H1 (cell line): ENCODE data around the gene GATC.

Experiments used
- CHD1 ChIP-seq: IDR thresholded peaks from 2 replicates; pipeline ENCODE4 v1.6.1; 2012; ENCODE audit warnings: low read depth, low read length, improper control_type of control experiment
- CHD2 ChIP-seq: IDR thresholded peaks from 2 replicates; pipeline ENCODE4 v1.6.1; 2012; ENCODE audit warnings: low read length, improper control_type of control experiment
- EZH2 ChIP-seq: fragments of 200-600 bp; sonication (generic); IDR thresholded peaks from 2 replicates; pipeline ENCODE4 v1.7.1; 2012; ENCODE audit warnings: low read depth, mild to moderate bottlenecking, moderate library complexity, low read length, inconsistent platforms; ENCODE audit not compliant: severe bottlenecking
- JUND ChIP-seq: IDR thresholded peaks from 2 replicates; pipeline ENCODE4 v1.6.1; 2011; ENCODE audit warnings: mild to moderate bottlenecking, improper control_type of control experiment, low read length
- KDM5A ChIP-seq: fragments of 200-600 bp; IDR thresholded peaks from 2 replicates; pipeline ENCODE4 v1.7.1; 2012; ENCODE audit warnings: mild to moderate bottlenecking, low read length, inconsistent platforms, mixed read lengths
- NRF1 ChIP-seq: IDR thresholded peaks from 2 replicates; pipeline ENCODE4 v1.6.1; 2011; ENCODE audit warnings: mild to moderate bottlenecking, low read depth, low read length, improper control_type of control experiment
- POLR2A ChIP-seq, 2 experiments: IDR thresholded peaks; 1 replicate in 1 of 2; 2 replicates in 1 of 2; pipeline ENCODE4 v1.6.1; 2011; ENCODE audit warnings: low read depth in 2 of 2, low read length in 2 of 2, mild to moderate bottlenecking in 2 of 2; ENCODE audit errors: control extremely low read depth in 1 of 2
- RAD21 ChIP-seq, 2 experiments: IDR thresholded peaks in 1 of 2; conservative IDR thresholded peaks in 1 of 2; 2 replicates each; pipeline ENCODE4 v1.6.1; 2011; ENCODE audit warnings: low read depth in 2 of 2, low read length in 2 of 2, improper control_type of control experiment in 1 of 2, inconsistent platforms in 1 of 2, mild to moderate bottlenecking in 1 of 2, moderate library complexity in 1 of 2
- RBBP5 ChIP-seq: IDR thresholded peaks from 2 replicates; pipeline ENCODE4 v1.7.1; 2012; ENCODE audit warnings: low read depth, mild to moderate bottlenecking, inconsistent platforms, low read length, moderate library complexity, borderline replicate concordance
- SIN3A ChIP-seq, 2 experiments: IDR thresholded peaks in 1 of 2; conservative IDR thresholded peaks in 1 of 2; 2 replicates each; pipeline ENCODE4 v1.6.1; 2011 to 2012; ENCODE audit warnings: low read length in 2 of 2, improper control_type of control experiment in 1 of 2, low read depth in 1 of 2, mild to moderate bottlenecking in 1 of 2
- TAF1 ChIP-seq: IDR thresholded peaks from 2 replicates; pipeline ENCODE4 v1.6.1; 2011; ENCODE audit warnings: mild to moderate bottlenecking, low read depth, low read length
- TAF7 ChIP-seq: optimal IDR thresholded peaks from 2 replicates; pipeline ENCODE3; 2011; ENCODE audit warnings: low read depth, mild to moderate bottlenecking, inconsistent platforms, low read length, moderate library complexity, borderline replicate concordance
- TF ChIP-seq, protein P1 (sequence below), 3 experiments: IDR thresholded peaks; 1 replicate in 2 of 3; 2 replicates in 1 of 3; pipeline versions ENCODE4 v1.5.1 to v1.6.1; 2011; ENCODE audit warnings: low read length in 3 of 3, mild to moderate bottlenecking in 3 of 3, inconsistent platforms in 2 of 3, low read depth in 1 of 3, moderate library complexity in 1 of 3; ENCODE audit not compliant: insufficient read depth in 1 of 3; ENCODE audit errors: control extremely low read depth in 1 of 3
- TF ChIP-seq, protein P2 (sequence below): IDR thresholded peaks from 2 replicates; pipeline ENCODE4 v1.6.1; 2012; ENCODE audit warnings: inconsistent platforms

DNA sequence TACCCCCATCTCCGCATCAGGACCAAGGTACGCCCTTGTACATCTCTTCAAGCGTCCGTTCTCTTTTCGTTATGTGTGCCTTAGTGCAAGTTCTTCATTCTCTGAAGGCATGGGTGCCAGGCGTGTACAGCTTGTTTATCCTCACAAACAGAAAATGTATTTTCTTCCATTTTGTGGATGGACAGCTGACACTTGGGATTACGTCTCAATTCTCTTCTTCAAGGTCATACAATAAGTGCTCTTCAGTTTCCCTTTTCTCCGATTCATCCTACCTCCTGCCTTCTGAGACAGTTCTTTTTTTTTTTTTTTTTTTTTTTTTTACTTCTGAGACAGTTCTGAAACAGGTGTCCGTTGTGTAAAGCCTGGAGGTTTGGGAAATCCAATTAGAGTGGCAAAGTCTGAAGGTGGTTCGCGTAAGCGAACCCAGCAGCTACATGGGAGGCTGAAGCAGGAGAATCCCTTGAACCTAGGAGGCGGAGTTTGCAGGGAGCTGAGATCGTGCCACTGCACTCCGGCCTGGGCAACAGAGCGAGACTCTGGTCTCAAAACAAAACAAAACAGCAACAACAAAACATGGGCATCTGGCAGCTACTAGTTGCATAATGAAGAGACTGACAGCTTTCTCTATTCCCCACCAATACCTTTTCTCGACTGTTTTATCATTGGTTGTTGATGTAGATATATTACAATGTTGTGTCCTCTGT, 7.6 kb upstream of the GATC start:
- no peak for TF ChIP-seq CHD2
- no peak for TF ChIP-seq TAF1
- TF ChIP-seq, protein P1, sequence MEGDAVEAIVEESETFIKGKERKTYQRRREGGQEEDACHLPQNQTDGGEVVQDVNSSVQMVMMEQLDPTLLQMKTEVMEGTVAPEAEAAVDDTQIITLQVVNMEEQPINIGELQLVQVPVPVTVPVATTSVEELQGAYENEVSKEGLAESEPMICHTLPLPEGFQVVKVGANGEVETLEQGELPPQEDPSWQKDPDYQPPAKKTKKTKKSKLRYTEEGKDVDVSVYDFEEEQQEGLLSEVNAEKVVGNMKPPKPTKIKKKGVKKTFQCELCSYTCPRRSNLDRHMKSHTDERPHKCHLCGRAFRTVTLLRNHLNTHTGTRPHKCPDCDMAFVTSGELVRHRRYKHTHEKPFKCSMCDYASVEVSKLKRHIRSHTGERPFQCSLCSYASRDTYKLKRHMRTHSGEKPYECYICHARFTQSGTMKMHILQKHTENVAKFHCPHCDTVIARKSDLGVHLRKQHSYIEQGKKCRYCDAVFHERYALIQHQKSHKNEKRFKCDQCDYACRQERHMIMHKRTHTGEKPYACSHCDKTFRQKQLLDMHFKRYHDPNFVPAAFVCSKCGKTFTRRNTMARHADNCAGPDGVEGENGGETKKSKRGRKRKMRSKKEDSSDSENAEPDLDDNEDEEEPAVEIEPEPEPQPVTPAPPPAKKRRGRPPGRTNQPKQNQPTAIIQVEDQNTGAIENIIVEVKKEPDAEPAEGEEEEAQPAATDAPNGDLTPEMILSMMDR (IDR thresholded peaks at IDR 0.05; ENCODE audit: control extremely low read depth in 1 of 3, insufficient read depth in 1 of 3, low read depth in 1 of 3, low read length in 3 of 3): no peak
- no peak for TF ChIP-seq TAF7
- TF ChIP-seq CHD1: no peak
- TF ChIP-seq EZH2: no peak
- no peak for TF ChIP-seq NRF1
- TF ChIP-seq, protein P2, sequence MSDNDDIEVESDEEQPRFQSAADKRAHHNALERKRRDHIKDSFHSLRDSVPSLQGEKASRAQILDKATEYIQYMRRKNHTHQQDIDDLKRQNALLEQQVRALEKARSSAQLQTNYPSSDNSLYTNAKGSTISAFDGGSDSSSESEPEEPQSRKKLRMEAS: no peak
- TF ChIP-seq RAD21 (IDR thresholded peaks at IDR 0.05 in 1 of 2, conservative IDR thresholded peaks at IDR 0.05 in 1 of 2; ENCODE audit: low read depth in 2 of 2, low read length in 2 of 2): no peak
- TF ChIP-seq KDM5A: no peak
- TF ChIP-seq POLR2A (IDR thresholded peaks at IDR 0.05; ENCODE audit: control extremely low read depth in 1 of 2, low read depth in 2 of 2, low read length in 2 of 2): no peak; a peak in 1 of 3 replicates
- no peak for TF ChIP-seq JUND
- no peak for TF ChIP-seq SIN3A (conservative IDR thresholded peaks at IDR 0.05 in 1 of 2, IDR thresholded peaks at IDR 0.05 in 1 of 2; ENCODE audit: low read depth in 1 of 2, low read length in 2 of 2)
- no peak for TF ChIP-seq RBBP5
